HUES48 (cell line): Measurements from ENCODE around the gene SPSB1.
A peak's percentile ranks its signal among the peaks of the same experiment; 100 is the strongest.

ENCODE experiments used
- H3K27ac ChIP-seq: one replicate; pipeline ENCODE4 v1.7.0; 2013; ENCODE audit warnings: low read depth, low read length, inconsistent platforms
- H3K27me3 ChIP-seq: 2 replicates; pipeline ENCODE4 v1.6.1; 2013; ENCODE audit warnings: mild to moderate bottlenecking, low read length; ENCODE audit not compliant: control insufficient read depth, insufficient read depth
- H3K36me3 ChIP-seq: 2 replicates; pipeline ENCODE4 v1.6.1; 2013; ENCODE audit warnings: low read length; ENCODE audit not compliant: control insufficient read depth, insufficient read depth
- H3K4me1 ChIP-seq: 2 replicates; pipeline ENCODE4 v1.6.1; 2013; ENCODE audit warnings: mild to moderate bottlenecking, low read length; ENCODE audit not compliant: control insufficient read depth, insufficient read depth
- H3K4me3 ChIP-seq: 2 replicates; pipeline ENCODE4 v1.5.1; 2013; ENCODE audit warnings: mild to moderate bottlenecking, low read depth, low read length
- H3K9ac ChIP-seq: 2 replicates; pipeline ENCODE4 v1.6.1; 2013; ENCODE audit warnings: mild to moderate bottlenecking, low read depth, low read length, moderate library complexity
- H3K9me3 ChIP-seq: 2 replicates; pipeline ENCODE4 v1.6.1; 2013; ENCODE audit warnings: low read length; ENCODE audit not compliant: control insufficient read depth, insufficient read depth

Gene SPSB1

DNA sequence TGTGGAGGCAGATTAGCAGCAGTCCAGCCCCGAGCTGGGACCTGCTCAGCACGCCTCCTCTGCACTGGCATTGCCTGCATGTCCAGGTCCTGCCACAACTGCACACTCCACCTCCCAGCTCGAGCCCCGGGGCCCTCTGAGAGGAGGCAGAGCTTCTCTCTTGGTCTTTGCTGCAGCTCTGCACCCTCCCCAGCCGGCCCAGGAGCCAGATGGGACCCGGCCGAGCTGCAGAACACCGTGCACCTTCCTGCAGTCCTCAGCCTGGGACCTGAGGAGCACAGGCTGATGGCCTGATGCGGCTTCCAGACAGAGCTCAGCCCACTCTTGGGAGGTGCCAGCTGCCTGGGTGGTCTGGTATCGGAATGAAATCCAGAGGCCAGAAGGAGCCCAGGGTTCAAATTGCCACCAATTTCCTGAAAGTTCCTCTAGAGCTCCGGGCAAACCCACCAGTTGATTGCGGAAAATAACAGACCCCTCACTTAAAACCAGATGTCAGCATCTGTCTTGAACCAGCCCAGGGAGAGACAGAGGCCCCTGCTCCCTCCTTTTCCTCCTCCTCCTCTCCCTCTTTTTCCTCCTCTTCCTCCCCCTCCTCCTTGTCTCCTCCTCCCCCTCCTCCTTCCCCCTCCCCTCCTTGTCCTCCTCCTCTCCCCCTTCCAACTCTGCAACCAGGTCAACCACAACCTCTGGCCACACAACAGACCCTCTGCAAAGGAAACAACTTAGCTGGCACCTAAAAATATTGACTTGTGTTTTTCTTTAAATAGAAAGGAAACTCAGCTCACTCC lies 10.6 kb upstream of the SPSB1 start:
- Histone ChIP-seq H3K9me3 (no peaks in the 10 kb centered on the region), H3K9ac (no peak overlapping the region), H3K36me3 (no peaks in the 10 kb centered on the region), H3K27me3 (no peaks in the 10 kb centered on the region), H3K27ac (no peak overlapping the region), H3K4me3 (no peak overlapping the region), H3K4me1 (no peaks in the 10 kb centered on the region; the same call in 1 of the 2 replicates)

DNA sequence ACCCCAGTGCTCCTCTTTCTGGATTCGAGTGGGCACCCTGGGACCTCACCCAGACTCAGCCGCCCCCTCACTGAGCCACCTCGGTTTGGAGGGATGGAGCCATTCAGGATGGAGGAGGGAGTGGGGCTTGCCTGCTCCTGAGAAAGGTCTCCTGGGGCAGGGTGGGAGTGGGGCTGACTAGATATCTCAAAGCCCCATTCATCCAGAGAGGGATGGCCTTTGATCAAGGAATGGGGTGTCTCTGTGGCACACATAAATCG lies 10.1 kb upstream of the SPSB1 start:
- Histone ChIP-seq H3K27ac (no peak overlapping the region), H3K4me1 (no peaks in the 10 kb centered on the region; the same call in 1 of the 2 replicates), H3K36me3 (no peaks in the 10 kb centered on the region), H3K4me3 (no peak overlapping the region), H3K9me3 (no peaks in the 10 kb centered on the region), H3K27me3 (no peaks in the 10 kb centered on the region), H3K9ac (no peak overlapping the region)

DNA sequence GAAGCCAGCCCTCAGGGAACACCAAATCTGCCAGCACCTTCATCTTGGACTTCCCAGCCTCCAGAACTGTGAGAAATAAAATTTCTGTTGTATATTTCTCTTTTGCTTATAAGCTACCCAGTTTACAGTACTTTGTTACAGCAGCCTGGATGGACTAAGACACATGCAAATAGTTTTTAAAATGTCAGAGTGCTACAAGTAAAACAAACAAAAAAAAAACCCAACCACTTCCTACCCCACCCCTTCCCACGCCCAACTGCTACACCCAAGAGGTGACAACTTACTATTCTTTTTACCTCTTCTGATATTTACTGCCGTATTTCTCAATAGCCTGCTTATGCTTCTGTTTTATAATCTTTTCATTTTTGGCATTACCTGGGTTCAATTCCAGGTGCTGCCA lies 8.6 kb upstream of the SPSB1 start:
- H3K4me3 ChIP-seq, result no peak overlapping the region
- H3K9me3 ChIP-seq, result peaks cover 3% of the 10 kb centered on the region
- no peak overlapping the region for H3K27ac ChIP-seq

DNA sequence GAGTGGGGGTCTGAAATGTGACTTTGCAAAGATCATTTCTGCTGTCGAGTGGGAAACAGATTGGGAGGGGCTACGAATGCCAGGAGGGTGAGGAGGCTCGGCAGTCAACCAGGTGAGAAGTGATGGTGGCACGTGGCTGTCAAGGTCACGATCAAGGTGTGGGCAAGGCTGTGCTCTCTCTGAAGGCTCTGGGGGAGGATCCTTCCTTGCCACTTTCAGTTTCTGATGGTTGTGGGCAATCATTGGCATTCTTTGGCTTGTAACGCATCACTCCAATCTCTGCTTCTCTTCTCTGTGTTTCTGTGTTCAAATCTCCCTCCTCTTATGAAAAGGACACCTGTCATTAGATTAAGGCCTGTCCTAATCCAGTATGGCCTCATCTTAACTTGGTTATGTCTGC lies 6.1 kb upstream of the SPSB1 start:
- Histone ChIP-seq H3K36me3 (no peaks in the 10 kb centered on the region), H3K4me1 (no peaks in the 10 kb centered on the region), H3K4me3 (no peak overlapping the region), H3K9ac (no peak overlapping the region), H3K27me3 (peaks cover 2% of the 10 kb centered on the region; the same call in 1 of the 2 replicates), H3K27ac (no peak overlapping the region), H3K9me3 (peaks cover 3% of the 10 kb centered on the region)

More for the DNA sequence above, 8.6 kb upstream of the SPSB1 start:
- Histone ChIP-seq H3K4me1 (no peaks in the 10 kb centered on the region; the same call in 1 of the 2 replicates), H3K9ac (no peak overlapping the region), H3K36me3 (no peaks in the 10 kb centered on the region), H3K27me3 (no peaks in the 10 kb centered on the region)

DNA sequence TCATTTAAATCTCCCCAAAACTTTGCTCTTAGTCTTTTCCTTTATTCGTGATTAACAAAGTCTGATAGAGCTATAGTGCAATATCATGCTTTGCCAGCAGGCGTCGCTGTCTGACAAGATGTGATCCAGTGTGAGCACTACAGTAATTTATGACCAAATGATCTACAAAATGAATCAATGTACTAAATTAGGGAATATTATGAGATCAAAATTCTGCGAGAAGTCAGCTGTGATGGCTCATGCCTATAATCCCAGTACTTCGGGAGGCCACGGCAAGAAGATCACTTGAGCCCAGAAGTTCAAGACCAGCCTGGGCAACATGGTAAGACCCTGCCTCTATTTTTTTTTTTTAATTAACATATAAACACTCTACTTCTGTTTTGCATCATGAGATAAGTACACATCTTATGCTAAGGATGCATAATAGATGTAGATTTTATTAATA lies 3.6 kb upstream of the SPSB1 start:
- Histone ChIP-seq H3K9me3 (peaks cover 3% of the 10 kb centered on the region), H3K9ac (no peak overlapping the region), H3K27ac (no peak overlapping the region)

DNA sequence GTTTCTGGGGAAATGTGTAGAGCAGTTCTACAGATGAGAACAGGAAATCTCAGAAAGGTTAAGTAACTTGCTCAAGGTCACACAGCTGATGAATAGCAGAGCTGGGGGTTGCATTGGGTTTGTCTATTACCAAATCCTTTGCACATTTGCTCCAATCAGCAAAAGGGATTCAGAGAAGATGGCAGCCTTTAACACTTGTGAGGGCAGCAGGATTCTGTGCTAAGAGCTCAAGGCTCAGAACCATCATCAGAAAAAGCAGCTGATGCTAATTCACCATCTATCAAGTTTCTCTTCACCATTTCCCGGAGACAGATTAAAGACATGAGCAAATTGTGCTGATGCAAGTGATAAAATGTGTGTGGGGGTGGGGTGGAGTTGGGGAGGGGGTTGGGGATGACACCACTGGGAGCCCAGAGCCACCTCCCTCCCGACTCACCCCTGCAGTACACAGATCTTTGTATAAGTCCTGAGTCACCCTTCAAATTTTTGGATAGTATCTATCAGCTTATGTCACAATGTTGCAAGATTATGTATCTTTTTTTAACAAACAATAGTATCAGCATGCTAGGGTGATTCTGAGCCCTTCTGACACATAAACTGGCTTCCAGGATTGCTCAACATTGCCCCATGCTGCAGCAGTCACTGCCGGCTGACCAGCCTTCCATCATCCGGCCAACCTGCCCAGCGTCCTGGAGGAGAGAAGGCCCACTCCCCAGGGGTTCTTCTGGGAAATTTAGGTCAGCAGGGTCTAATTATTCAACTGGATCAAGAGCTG lies 2.8 kb upstream of the SPSB1 start:
- Histone ChIP-seq H3K36me3 (no peaks in the 10 kb centered on the region), H3K9ac (no peak overlapping the region), H3K27me3 (peaks cover 23% of the 10 kb centered on the region), H3K4me1 (peaks cover 7% of the 10 kb centered on the region; the same call in 1 of the 2 replicates), H3K4me3 (no peak overlapping the region), H3K9me3 (peaks cover 3% of the 10 kb centered on the region), H3K27ac (no peak overlapping the region)

More for the DNA sequence above, 3.6 kb upstream of the SPSB1 start:
- no peaks in the 10 kb centered on the region for H3K36me3 ChIP-seq
- peaks cover 17% of the 10 kb centered on the region for H3K27me3 ChIP-seq
- 0 out of 2 replicates have a peak, but pooled peaks cover 4% of the 10 kb centered on the region for H3K4me1 ChIP-seq
- H3K4me3 ChIP-seq, result no peak overlapping the region

DNA sequence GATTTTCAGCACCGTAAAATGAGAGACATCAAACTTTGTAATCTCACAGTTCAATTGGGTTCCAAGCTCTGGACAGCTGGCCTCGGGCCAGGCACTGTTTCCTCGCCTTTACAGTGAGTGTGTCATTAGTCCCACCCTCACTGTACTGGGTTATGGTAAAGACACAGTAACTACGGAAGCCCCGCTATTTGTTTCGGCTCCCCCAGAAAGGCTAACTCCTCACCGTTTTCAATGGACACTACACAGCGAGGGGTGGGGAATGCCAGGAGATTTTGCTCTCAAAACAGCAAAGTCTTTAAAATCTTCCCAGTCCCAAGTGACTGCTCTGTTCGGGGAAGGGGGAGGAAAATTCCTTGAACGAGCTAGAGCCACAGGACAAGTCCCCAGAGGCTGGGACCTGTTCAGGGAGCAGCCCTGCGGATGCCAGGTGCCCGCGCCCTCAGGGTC lies 757 bp upstream of the SPSB1 start:
- no peak overlapping the region for H3K9ac ChIP-seq
- H3K27ac ChIP-seq, result no peak overlapping the region
- H3K27me3 ChIP-seq, result peaks cover 23% of the 10 kb centered on the region
- no peaks in the 10 kb centered on the region for H3K36me3 ChIP-seq
- peaks cover 7% of the 10 kb centered on the region; the same call in 1 of the 2 replicates for H3K4me1 ChIP-seq
- H3K9me3 ChIP-seq, result peaks cover 3% of the 10 kb centered on the region
- peak overlapping the region; percentile 58 for H3K4me3 ChIP-seq

DNA sequence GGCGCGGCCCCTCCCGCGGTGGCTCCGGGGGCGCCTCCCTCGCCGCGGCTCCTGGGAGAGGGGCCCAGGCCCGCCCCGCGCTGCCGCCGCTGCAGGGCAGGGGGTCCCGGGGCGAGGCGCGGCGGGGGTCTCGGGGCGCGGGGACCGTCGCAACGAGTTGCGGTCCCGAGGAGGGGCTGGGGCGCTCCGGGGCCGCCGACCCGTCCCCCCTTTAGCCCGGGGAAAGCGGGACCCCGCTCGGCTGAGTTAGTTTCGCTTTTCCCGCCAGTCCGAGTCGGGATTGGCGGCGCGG lies 493 bp downstream of the SPSB1 start:
- H3K27ac ChIP-seq, result no peak overlapping the region
- H3K4me3 ChIP-seq, result peak overlapping the region; percentile 67; the same call in 1 of the 2 replicates
- peaks cover 23% of the 10 kb centered on the region for H3K27me3 ChIP-seq
- H3K36me3 ChIP-seq, result no peaks in the 10 kb centered on the region
- peaks cover 7% of the 10 kb centered on the region; the same call in 1 of the 2 replicates for H3K4me1 ChIP-seq
- H3K9me3 ChIP-seq, result peaks cover 3% of the 10 kb centered on the region
- no peak overlapping the region for H3K9ac ChIP-seq

DNA sequence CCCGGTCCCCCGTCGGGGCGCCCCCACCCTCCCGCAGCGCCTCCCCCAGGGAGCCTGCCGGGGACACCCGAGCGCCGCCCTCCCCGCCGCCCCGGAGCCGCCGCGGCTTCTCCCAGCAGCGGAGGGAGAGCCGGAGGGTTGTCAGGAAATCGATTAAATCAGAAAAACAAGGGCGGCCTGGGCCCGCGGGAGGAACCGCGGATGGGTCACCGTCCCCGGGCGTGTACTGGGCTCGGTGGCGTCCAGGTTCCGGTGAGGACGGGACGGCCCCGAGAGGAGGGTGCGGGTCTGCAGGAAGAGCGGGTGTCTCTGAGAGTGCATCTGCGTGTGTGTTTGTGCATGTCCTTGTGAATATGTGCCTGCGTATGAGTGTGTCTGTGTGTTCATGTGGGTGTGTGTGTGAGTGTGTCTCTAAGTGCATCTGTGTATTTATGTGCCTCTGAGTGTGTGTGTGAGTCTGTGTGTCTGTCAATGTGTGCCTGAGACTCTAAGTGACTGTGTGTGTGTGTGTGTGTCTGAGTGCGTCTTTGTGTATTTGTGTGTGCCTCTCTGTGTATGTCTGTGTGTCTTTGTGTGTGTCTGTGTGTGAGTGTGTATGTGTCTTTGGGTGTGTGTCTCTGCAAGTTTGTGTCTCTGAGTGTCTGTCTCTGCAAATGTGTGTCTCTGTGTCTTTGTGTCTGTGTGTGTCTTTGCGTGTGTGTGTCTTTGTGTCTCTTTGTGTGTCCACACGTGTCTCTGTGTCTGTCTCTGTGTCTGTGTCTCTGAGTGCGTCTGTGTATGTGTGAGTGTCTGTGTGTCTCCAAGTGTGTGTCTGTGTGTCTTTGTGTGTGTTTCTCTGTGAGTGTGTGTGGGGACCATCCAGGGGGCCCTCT lies 1.1 kb downstream of the SPSB1 start:
- peaks cover 7% of the 10 kb centered on the region; the same call in 1 of the 2 replicates for H3K4me1 ChIP-seq
- H3K36me3 ChIP-seq, result no peaks in the 10 kb centered on the region
- no peaks in the 10 kb centered on the region for H3K9me3 ChIP-seq
- no peak overlapping the region for H3K27ac ChIP-seq
- no peak overlapping the region for H3K9ac ChIP-seq
- H3K4me3 ChIP-seq, result peak overlapping the region; percentile 67
- peaks cover 23% of the 10 kb centered on the region for H3K27me3 ChIP-seq

DNA sequence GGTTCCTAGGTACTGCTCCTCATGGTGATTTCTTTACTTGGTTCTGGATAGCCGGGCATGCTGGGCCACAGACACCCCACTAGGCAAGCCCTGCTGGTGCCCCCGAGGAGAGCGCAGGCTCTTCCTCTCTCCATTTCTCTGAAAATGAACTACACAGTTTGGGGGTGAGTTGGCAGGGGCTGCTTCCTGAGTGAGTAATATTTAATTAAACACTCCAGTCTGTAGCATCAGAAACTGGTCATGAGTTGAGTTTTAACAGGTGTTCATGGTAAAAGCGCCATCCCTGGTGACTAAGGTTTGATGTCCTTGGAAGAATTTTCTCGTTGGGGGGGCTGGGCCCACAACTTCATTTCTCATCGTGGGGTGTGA lies 1.7 kb downstream of the SPSB1 start:
- Histone ChIP-seq H3K9me3 (no peaks in the 10 kb centered on the region), H3K27ac (no peak overlapping the region), H3K4me3 (peak overlapping the region; percentile 67; the same call in 1 of the 2 replicates), H3K4me1 (peaks cover 7% of the 10 kb centered on the region; the same call in 1 of the 2 replicates), H3K9ac (no peak overlapping the region), H3K27me3 (peaks cover 23% of the 10 kb centered on the region), H3K36me3 (no peaks in the 10 kb centered on the region)
